A549 (cell line): ENCODE data around the gene SLC47A2. TPM values are rescaled to one million over a fixed set of nuclear protein-coding genes. Genes with fewer than 3 reads are reported as not detected.

Source experiments
- ATAC-seq, 2 experiments: fragments of 200-7000 bp in 1 of 2; fragments of >200 bp in 1 of 2; cut with Nextera tagmentation in 1 of 2; cut with Tn5 transposase in 1 of 2; 3 replicates each; pipeline versions ENCODE4 v1.8.0 to v1.9.1; 2018 to 2020; ENCODE audit warnings: mild to moderate bottlenecking in 1 of 2, moderate library complexity in 1 of 2
- CTCF ChIA-PET: fragments of 300-600 bp; sonication (Branson Sonifier 250); formaldehyde crosslinking; extraction: SDS; loops from one replicate; lab custom pipeline; 2021; ENCODE audit warnings: antibody characterized with exemption, inconsistent platforms; lab: Yijun Ruan, JAX
- POLR2A ChIA-PET: fragments of 350-600 bp; formaldehyde crosslinking; extraction: SDS; loops from one replicate; lab custom pipeline; 2021; ENCODE audit warnings: antibody characterized with exemption, inconsistent platforms; lab: Yijun Ruan, JAX
- DNase-seq, 2 experiments: peaks; one replicate each; pipeline versions ENCODE4 v3.0.0 to v3.0.0-alpha.2; 2011 to 2016; ENCODE audit warnings: low read depth in 1 of 2, low spot score in 1 of 2
- FAIRE-seq: peaks from 2 replicates; lab custom pipeline; 2011; peaks lifted over from hg19 to GRCh38; lab: Jason Lieb, UNC
- H3K27ac ChIP-seq, 2 experiments: fragments of >200 bp; sonication (Bioruptor Twin); formaldehyde crosslinking; 3 replicates each; pipeline ENCODE4 v1.5.1; 2016 to 2017
- H3K4me1 ChIP-seq: fragments of >200 bp; sonication (Bioruptor Twin); formaldehyde crosslinking; 3 replicates; pipeline ENCODE4 v1.6.1; 2016
- H3K4me2 ChIP-seq: fragments of >200 bp; sonication (Bioruptor Twin); formaldehyde crosslinking; 3 replicates; pipeline ENCODE4 v1.6.1; 2016
- H3K4me3 ChIP-seq: fragments of >200 bp; sonication (Bioruptor Twin); formaldehyde crosslinking; 3 replicates; pipeline ENCODE4 v1.5.1; 2016
- H3K9me3 ChIP-seq: fragments of >200 bp; sonication (Bioruptor Twin); formaldehyde crosslinking; 3 replicates; pipeline ENCODE4 v1.6.1; 2016
- BHLHE40 ChIP-seq: IDR thresholded peaks from 2 replicates; pipeline ENCODE4 v1.6.1; 2012; ENCODE audit warnings: low read depth, low read length, inconsistent platforms
- CBX2 ChIP-seq: fragments of 200-600 bp; sonication (generic); IDR thresholded peaks from 2 replicates; pipeline ENCODE4 v1.6.1; 2016; ENCODE audit warnings: low read depth, mild to moderate bottlenecking, borderline replicate concordance
- CHD4 ChIP-seq: fragments of 200-600 bp; sonication (generic); IDR thresholded peaks from 2 replicates; pipeline ENCODE4 v1.6.1; 2016; ENCODE audit warnings: antibody characterized with exemption, mild to moderate bottlenecking, borderline replicate concordance
- EHF ChIP-seq: fragments of 250-450 bp; sonication (Bioruptor Pico); IDR thresholded peaks from 2 replicates; pipeline ENCODE4 v1.5.0; 2020; ENCODE audit warnings: mild to moderate bottlenecking
- FOSB ChIP-seq: fragments of 250-450 bp; sonication (Bioruptor Pico); IDR thresholded peaks from 2 replicates; pipeline ENCODE4 v1.5.0; 2020; ENCODE audit warnings: mild to moderate bottlenecking, moderate library complexity
- FOSL2 ChIP-seq, 2 experiments: fragments of 450-650 bp in 1 of 2; fragments of >200 bp in 1 of 2; sonication (Bioruptor Twin) in 1 of 2; formaldehyde crosslinking; IDR thresholded peaks; 2 replicates each; pipeline versions ENCODE4 v1.5.0 to v1.6.1; 2016 to 2020; ENCODE audit warnings: mild to moderate bottlenecking in 1 of 2, moderate library complexity in 1 of 2
- HEYL ChIP-seq: fragments of 250-450 bp; sonication (Bioruptor Pico); IDR thresholded peaks from 2 replicates; pipeline ENCODE4 v1.8.0; 2021; ENCODE audit warnings: mild to moderate bottlenecking, moderate library complexity
- HOXA7 ChIP-seq: fragments of 250-450 bp; sonication (Bioruptor Pico); IDR thresholded peaks from 2 replicates; pipeline ENCODE4 v1.5.0; 2020; ENCODE audit warnings: mild to moderate bottlenecking, moderate library complexity
- HOXB13 ChIP-seq: fragments of 250-450 bp; sonication (Bioruptor Pico); IDR thresholded peaks from 2 replicates; pipeline ENCODE4 v1.5.0; 2020; ENCODE audit warnings: low read depth, mild to moderate bottlenecking, moderate library complexity
- KDM5A ChIP-seq: fragments of 200-600 bp; sonication (generic); IDR thresholded peaks from 2 replicates; pipeline ENCODE4 v1.6.1; 2016; ENCODE audit warnings: antibody characterized with exemption, mild to moderate bottlenecking
- NFE2L2 ChIP-seq: fragments of 150-350 bp; conservative IDR thresholded peaks from 2 replicates; pipeline ENCODE4 v1.6.1; 2014; ENCODE audit warnings: low read length
- NPAS2 ChIP-seq: fragments of 250-450 bp; sonication (Bioruptor Pico); IDR thresholded peaks from 2 replicates; pipeline ENCODE4 v1.8.0; 2022; ENCODE audit warnings: mild to moderate bottlenecking, moderate library complexity, borderline replicate concordance
- NR3C1 ChIP-seq: fragments of >200 bp; sonication (Bioruptor Twin); formaldehyde crosslinking; IDR thresholded peaks from 3 replicates; pipeline ENCODE4 v1.6.1; 2017
- PHF8 ChIP-seq: fragments of 200-600 bp; sonication (generic); IDR thresholded peaks from 2 replicates; pipeline ENCODE4 v1.6.1; 2016; ENCODE audit warnings: low read depth, mild to moderate bottlenecking, antibody characterized with exemption, moderate library complexity, borderline replicate concordance
- RARB ChIP-seq: fragments of 250-450 bp; sonication (Bioruptor Pico); IDR thresholded peaks from 2 replicates; pipeline ENCODE4 v1.8.0; 2021; ENCODE audit warnings: mild to moderate bottlenecking, moderate library complexity
- RFX5 ChIP-seq: fragments of 450-650 bp; IDR thresholded peaks from 2 replicates; pipeline ENCODE4 v1.7.1; 2014; ENCODE audit warnings: antibody characterized with exemption, mild to moderate bottlenecking, moderate library complexity
- SREBF2 ChIP-seq: fragments of 450-650 bp; IDR thresholded peaks from 2 replicates; pipeline ENCODE4 v1.6.1; 2014; ENCODE audit warnings: mild to moderate bottlenecking, moderate library complexity
- ZC3H11A ChIP-seq: fragments of 450-650 bp; IDR thresholded peaks from 2 replicates; pipeline ENCODE4 v1.6.1; 2014; ENCODE audit warnings: antibody characterized with exemption, mild to moderate bottlenecking
- WGBS: methylation state at CpG from one replicate; pipeline ENCODE4 v1.1.6; 2017; ENCODE audit errors: missing lambda C conversion rate; 5-methylcytosine and 5-hydroxymethylcytosine counted together
- polyA plus RNA-seq, 4 experiments: library from polyadenylated mRNA; depleted of rRNA in 3 of 4; stranded (reverse); fragments of >200 nt; fragmentation: RNase III in 1 of 4; extraction: RNeasy Plus Mini Kit Qiagen cat#74134 plus additional on column Dnase treatment in 1 of 4; gene quantifications; 2 replicates in 3 of 4; 3 replicates in 1 of 4; pipeline ENCODE4 v1.2.3, GENCODE V29; 2011 to 2017
- TF ChIP-seq, protein P1 (sequence below): IDR thresholded peaks from 2 replicates; pipeline ENCODE4 v1.6.1; 2012; ENCODE audit warnings: low read depth, borderline replicate concordance
- TF ChIP-seq, protein P2 (sequence below): IDR thresholded peaks from 2 replicates; pipeline ENCODE4 v1.6.1; 2012
- TF ChIP-seq, protein P3 (sequence below): IDR thresholded peaks from 2 replicates; pipeline ENCODE4 v1.6.1; 2012
- TF ChIP-seq, protein P4 (sequence below): fragments of 250-450 bp; sonication (Bioruptor Pico); IDR thresholded peaks from 2 replicates; pipeline ENCODE4 v1.5.0; 2021; ENCODE audit warnings: mild to moderate bottlenecking, moderate library complexity, borderline replicate concordance
- TF ChIP-seq, protein P5 (sequence below): fragments of 250-450 bp; sonication (Bioruptor Pico); IDR thresholded peaks from 2 replicates; pipeline ENCODE4 v1.5.0; 2020; ENCODE audit warnings: low read depth, mild to moderate bottlenecking, moderate library complexity
- TF ChIP-seq, protein P6 (sequence below): fragments of 150-350 bp; IDR thresholded peaks from 2 replicates; pipeline ENCODE4 v1.6.1; 2014; ENCODE audit warnings: low read depth, mild to moderate bottlenecking, low read length
- TF ChIP-seq, protein P7 (sequence below): fragments of >200 bp; sonication (Bioruptor Twin); formaldehyde crosslinking; IDR thresholded peaks from 3 replicates; pipeline ENCODE4 v1.6.1; 2016

SLC47A2 gene
- polyA plus RNA-seq, 2 of the 4 experiments (the other 2 are of a cell fraction) = 0.13 to 0.27 TPM

DNA sequence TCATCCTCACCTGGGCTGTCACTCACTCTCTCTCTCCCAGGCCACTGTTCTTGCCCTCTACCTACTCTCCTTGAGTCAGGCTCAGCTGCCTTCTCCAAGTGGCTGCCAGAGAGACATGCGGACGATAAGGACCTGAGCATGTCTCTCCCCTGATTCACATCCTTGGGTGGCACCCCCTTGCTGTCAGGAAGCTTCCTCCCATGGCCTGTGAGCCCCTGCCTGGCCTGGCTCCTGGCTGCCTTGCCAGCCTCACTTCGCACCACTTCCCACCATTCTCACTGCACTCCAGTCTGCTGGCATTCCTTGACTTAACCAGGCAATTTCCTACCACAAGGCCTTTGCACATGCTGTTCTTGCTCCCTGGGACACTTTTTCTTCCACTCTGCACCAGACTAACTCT is 34.5 kb upstream of the SLC47A2 start:
- no peak for ATAC-seq
- peak in 1 of 2 experiments; percentile 55 for DNase-seq
- FAIRE-seq = no peak
- 75% methylated on average over 3 of the region's 3 CpGs for WGBS
- TF ChIP-seq HOXB13 (CRISPR knock-in tag) = peak; percentile 63; the same call in 1 of the 2 replicates
- TF ChIP-seq, protein P1, sequence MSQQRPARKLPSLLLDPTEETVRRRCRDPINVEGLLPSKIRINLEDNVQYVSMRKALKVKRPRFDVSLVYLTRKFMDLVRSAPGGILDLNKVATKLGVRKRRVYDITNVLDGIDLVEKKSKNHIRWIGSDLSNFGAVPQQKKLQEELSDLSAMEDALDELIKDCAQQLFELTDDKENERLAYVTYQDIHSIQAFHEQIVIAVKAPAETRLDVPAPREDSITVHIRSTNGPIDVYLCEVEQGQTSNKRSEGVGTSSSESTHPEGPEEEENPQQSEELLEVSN = peak; percentile 26; the same call in 1 of the 2 replicates
- TF ChIP-seq, protein P2, sequence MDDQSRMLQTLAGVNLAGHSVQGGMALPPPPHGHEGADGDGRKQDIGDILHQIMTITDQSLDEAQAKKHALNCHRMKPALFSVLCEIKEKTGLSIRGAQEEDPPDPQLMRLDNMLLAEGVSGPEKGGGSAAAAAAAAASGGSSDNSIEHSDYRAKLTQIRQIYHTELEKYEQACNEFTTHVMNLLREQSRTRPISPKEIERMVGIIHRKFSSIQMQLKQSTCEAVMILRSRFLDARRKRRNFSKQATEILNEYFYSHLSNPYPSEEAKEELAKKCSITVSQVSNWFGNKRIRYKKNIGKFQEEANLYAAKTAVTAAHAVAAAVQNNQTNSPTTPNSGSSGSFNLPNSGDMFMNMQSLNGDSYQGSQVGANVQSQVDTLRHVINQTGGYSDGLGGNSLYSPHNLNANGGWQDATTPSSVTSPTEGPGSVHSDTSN = no peak
- TF ChIP-seq NPAS2 (CRISPR knock-in tag) = 0 out of 2 replicates have a peak, but pooled peaks have one; percentile 17
- 0 out of 2 replicates have a peak, but pooled peaks have one; percentile 31 for TF ChIP-seq FOSB (CRISPR knock-in tag)
- TF ChIP-seq HEYL (CRISPR knock-in tag) = peak; percentile 63
- TF ChIP-seq HOXA7 (CRISPR knock-in tag) = no peak
- no peak for TF ChIP-seq RARB (CRISPR knock-in tag)
- 0 out of 2 replicates have a peak, but pooled peaks have one; percentile 43 for TF ChIP-seq EHF (CRISPR knock-in tag)
- TF ChIP-seq, protein P3, sequence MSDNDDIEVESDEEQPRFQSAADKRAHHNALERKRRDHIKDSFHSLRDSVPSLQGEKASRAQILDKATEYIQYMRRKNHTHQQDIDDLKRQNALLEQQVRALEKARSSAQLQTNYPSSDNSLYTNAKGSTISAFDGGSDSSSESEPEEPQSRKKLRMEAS = peak; percentile 61
- no peak for TF ChIP-seq NR3C1
- TF ChIP-seq, protein P4, sequence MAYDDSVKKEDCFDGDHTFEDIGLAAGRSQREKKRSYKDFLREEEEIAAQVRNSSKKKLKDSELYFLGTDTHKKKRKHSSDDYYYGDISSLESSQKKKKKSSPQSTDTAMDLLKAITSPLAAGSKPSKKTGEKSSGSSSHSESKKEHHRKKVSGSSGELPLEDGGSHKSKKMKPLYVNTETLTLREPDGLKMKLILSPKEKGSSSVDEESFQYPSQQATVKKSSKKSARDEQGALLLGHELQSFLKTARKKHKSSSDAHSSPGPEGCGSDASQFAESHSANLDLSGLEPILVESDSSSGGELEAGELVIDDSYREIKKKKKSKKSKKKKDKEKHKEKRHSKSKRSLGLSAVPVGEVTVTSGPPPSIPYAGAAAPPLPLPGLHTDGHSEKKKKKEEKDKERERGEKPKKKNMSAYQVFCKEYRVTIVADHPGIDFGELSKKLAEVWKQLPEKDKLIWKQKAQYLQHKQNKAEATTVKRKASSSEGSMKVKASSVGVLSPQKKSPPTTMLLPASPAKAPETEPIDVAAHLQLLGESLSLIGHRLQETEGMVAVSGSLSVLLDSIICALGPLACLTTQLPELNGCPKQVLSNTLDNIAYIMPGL (CRISPR knock-in tag) = no peak
- no peak for TF ChIP-seq SREBF2
- Histone ChIP-seq H3K4me1 (peaks cover 87% of the 10 kb centered on the region), H3K9me3 (no peaks in the 10 kb centered on the region), H3K4me3 (no peak overlapping the region), H3K27ac (peak overlapping the region; percentile 98 to 100), H3K4me2 (peak overlapping the region; percentile 77; the same call in 1 of the 3 replicates)
- POLR2A ChIA-PET = no interaction called here
- CTCF ChIA-PET = interaction anchor here (0.6 to 20.1 kb wide), 5 partner anchors 12 to 388 kb away, joined by 3 to 681 read pairs (median 8); partner anchors contain the start of gene B9D1

DNA sequence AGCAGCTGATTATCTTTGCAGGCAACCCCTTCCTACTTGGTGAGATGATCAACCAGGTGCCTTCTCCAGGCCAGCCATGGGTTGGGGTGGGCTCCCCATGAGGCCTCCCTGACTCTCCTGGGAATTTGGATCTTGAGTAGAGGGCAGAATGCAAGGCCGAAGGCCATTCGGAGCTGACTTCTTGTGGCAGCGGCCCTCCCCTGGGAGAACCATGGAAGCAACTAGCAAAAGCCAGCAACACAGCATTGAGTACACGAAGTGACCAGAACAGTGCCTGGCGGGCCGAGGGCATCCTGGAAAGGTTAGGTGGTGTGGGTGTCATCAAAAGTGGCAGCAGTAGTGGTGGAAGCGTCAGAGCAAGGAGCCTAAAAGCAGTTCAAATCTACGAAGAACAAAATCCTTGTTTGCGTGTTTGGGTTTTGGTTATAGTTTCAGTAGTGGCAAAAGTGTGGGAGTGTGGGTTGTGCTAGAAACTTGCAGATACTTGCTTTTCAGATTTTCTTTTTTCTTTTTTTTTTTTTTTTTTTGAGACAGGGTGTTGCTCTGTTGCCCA is 33.7 kb upstream of the SLC47A2 start:
- 89% methylated on average over 9 of the region's 9 CpGs for WGBS
- TF ChIP-seq HEYL (CRISPR knock-in tag) (no peak), FOSL2 (IDR thresholded peaks at IDR 0.05) (no peak), FOSL2 (CRISPR knock-in tag; IDR thresholded peaks at IDR 0.05) (no peak), BHLHE40 (no peak), CHD4 (no peak), HOXB13 (CRISPR knock-in tag) (no peak), PHF8 (no peak), SREBF2 (no peak), CBX2 (no peak), ZC3H11A (no peak), KDM5A (no peak), NFE2L2 (no peak), RFX5 (no peak)
- TF ChIP-seq, protein P5, sequence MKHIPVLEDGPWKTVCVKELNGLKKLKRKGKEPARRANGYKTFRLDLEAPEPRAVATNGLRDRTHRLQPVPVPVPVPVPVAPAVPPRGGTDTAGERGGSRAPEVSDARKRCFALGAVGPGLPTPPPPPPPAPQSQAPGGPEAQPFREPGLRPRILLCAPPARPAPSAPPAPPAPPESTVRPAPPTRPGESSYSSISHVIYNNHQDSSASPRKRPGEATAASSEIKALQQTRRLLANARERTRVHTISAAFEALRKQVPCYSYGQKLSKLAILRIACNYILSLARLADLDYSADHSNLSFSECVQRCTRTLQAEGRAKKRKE = no peak
- TF ChIP-seq, protein P6, sequence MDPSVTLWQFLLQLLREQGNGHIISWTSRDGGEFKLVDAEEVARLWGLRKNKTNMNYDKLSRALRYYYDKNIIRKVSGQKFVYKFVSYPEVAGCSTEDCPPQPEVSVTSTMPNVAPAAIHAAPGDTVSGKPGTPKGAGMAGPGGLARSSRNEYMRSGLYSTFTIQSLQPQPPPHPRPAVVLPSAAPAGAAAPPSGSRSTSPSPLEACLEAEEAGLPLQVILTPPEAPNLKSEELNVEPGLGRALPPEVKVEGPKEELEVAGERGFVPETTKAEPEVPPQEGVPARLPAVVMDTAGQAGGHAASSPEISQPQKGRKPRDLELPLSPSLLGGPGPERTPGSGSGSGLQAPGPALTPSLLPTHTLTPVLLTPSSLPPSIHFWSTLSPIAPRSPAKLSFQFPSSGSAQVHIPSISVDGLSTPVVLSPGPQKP = no peak
- TF ChIP-seq, protein P7, sequence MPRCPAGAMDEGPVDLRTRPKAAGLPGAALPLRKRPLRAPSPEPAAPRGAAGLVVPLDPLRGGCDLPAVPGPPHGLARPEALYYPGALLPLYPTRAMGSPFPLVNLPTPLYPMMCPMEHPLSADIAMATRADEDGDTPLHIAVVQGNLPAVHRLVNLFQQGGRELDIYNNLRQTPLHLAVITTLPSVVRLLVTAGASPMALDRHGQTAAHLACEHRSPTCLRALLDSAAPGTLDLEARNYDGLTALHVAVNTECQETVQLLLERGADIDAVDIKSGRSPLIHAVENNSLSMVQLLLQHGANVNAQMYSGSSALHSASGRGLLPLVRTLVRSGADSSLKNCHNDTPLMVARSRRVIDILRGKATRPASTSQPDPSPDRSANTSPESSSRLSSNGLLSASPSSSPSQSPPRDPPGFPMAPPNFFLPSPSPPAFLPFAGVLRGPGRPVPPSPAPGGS = no peak
- TF ChIP-seq, protein P3 = no peak
- Histone ChIP-seq H3K27ac (peak overlapping the region; percentile 98 to 100), H3K4me2 (peak overlapping the region; percentile 90; the same call in 2 of the 3 replicates), H3K4me1 (peaks cover 94% of the 10 kb centered on the region), H3K4me3 (no peak overlapping the region), H3K9me3 (no peaks in the 10 kb centered on the region)
- CTCF ChIA-PET = interaction anchor here (0.6 to 20.1 kb wide), 4 partner anchors 13 to 237 kb away, joined by 3 to 681 read pairs (median 12); partner anchors contain the start of gene ALDH3A2
- DNase-seq = no peak
- ATAC-seq = no peak
- peak; percentile 70 for FAIRE-seq
- POLR2A ChIA-PET = interaction anchor here (0.9 kb wide), 1 partner anchor 102 kb away, joined by 3 read pairs; the partner anchor contains the start of gene ALDH3A2
